PC-9 (cell line): ENCODE results near the gene CYP24A1.

Experiments used
- CTCF ChIP-seq: fragments of 200-600 bp; sonication (generic); conservative IDR thresholded peaks from 2 replicates; pipeline ENCODE4 v1.6.1; 2017; ENCODE audit warnings: mixed run types, antibody characterized with exemption, mild to moderate bottlenecking, moderate library complexity
- EZH2 ChIP-seq: fragments of 200-600 bp; sonication (generic); IDR thresholded peaks from 2 replicates; pipeline ENCODE4 v1.8.0; 2017; ENCODE audit warnings: antibody characterized with exemption, low read depth

DNA sequence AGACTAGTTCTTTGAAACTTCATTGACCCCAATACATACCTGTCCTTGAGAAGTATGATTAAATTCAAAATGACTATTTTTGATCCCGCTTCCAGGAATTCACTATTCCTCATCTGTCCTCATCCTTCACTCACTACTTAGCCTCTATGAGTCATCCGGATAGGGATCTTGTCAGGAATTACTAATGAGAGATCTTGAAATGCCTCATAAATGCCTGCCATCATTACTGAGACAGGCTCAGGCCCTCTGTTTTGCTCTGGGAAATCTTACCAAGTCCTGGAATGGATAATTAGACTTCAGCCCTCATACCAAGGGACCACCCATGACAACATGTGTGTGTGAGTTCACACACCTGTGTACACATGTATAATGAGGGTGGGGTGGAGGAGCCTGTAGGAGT, 2.8 kb upstream of the CYP24A1 start:
- TF ChIP-seq CTCF (no peak), EZH2 (no peak)
